HG02938 (cell line): ENCODE measurements around the gene PRKN.

Experiments used
- ATAC-seq: cut with Tn5 transposase; IDR thresholded peaks from one replicate; pipeline ENCODE4 v1.9.1; 2021; ENCODE audit warnings: mild to moderate bottlenecking, moderate library complexity; ENCODE audit not compliant: unreplicated experiment

The PRKN gene

DNA sequence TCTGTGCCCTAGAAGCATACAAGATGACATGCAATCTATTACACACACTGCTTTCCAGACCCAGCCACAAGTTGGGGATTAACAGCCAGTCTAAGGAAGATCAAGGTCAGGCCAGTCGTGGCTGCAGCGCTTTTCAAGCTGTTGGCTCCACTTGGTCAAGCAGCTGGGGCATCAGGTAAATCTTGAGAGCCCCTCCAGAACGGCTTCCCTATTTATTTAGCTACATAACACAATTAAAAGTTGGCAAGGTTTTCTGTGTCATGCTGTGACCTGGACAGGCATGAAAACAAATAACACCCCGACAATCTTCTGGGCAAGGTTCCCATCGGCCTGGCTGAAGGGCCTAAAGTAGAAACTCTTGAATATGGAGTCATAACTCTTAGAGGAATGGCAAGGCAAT lies 524.3 kb downstream of the PRKN start:
- no peak for ATAC-seq

- ATAC-seq = no peak
Observed at GRCh38 chr6:162200945-162201690, 526.4 kb downstream of the PRKN start.

GRCh38 chr6:162200041-162200440 lies 527.5 kb downstream of the PRKN start:
- ATAC-seq = no peak

DNA sequence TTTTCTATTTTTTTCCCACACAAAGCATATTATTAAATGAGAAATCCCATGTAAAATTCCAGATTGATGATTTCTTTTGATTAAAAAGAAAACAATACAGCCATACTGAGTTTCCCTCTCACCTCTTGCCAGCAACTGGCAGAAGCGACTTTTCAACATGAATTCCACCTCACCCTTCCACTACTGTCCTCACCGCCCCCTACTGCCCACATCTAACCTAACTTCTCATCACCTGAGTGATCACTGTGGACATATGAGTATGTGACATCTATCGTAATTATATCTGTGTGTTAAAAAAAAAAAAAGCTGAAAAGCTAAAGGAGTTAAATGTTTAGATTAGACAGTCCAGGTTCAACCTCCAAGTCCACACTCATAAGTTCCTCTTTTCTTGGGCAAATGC lies 528.6 kb downstream of the PRKN start:
- no peak for ATAC-seq

DNA sequence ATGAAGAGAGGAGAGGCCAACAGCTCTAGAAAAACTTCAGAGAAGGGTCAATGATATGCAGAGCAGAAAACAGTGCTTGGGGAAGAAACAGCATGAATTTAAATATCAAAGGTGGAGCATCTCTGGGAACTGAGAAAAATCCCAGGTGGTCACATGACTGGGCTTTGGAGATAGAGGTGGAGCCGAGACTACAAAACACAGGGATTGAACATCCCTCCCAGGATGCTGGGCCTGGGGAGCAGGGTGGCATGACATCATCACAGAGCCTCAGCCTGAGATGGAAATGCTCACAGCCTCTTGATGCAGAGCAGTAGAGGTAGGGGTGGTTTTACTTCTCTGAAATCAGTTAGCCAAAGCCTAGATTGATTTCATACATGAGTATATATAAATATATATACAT lies 529.5 kb downstream of the PRKN start:
- ATAC-seq = no peak

- ATAC-seq = no peak
Observed at GRCh38 chr6:162195441-162195840, 532.1 kb downstream of the PRKN start.

- no peak for ATAC-seq
Observed at GRCh38 chr6:162190981-162191380, 536.6 kb downstream of the PRKN start.

DNA sequence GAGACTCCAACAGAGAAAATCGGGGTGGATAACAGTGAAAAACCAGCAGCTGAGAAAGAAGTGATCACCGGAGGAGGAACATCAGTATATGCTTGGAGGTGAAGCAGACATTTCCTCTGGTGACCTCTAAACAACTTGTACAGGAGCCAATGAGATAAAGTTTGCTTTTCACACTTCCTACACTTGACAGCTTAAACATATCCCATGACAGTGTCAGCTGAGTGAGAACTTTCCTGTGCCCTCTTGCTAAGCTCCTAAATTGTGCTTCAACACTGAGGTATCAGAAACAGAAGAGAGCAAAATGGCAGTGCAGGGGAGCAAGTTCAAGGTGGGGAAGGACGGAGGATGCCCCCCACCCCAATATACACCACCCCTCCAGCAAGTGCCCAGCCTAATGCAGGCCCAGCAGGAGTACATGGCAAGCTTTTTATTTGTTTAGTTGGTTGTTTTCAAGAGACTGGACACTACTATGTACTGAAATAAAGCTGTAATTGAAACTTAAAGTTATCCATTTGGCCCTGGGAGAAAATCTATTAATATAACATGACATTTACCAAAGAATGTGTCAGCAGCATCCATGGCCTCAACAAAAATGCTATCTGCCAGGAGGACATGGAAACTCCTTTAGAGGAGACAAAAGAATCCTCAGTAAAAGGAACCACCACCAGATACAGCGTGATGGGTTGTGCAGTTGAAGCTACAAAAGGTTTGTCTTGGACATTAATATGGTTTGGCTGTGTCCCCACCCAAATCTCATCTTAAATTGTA lies 540.2 kb downstream of the PRKN start:
- ATAC-seq = no peak

DNA sequence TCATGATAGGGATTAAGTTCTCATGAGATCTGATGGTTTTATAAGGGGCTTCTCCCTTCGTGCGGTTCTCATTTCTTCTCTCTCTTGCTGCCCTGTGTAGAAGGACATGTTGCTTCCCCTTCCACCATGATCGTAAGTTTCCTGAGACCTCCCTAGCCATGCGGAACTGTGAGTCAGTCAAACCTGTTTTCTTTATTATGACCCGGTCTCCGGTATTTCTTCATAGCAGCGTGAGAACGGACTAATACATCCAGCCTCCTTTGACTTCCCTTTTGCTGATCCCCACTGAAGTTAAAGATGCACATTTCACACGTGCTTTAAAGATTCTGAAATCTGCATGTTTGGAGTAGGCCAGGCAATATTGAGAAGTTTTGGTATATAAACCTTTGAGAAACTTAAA lies 543.1 kb downstream of the PRKN start:
- no peak for ATAC-seq

DNA sequence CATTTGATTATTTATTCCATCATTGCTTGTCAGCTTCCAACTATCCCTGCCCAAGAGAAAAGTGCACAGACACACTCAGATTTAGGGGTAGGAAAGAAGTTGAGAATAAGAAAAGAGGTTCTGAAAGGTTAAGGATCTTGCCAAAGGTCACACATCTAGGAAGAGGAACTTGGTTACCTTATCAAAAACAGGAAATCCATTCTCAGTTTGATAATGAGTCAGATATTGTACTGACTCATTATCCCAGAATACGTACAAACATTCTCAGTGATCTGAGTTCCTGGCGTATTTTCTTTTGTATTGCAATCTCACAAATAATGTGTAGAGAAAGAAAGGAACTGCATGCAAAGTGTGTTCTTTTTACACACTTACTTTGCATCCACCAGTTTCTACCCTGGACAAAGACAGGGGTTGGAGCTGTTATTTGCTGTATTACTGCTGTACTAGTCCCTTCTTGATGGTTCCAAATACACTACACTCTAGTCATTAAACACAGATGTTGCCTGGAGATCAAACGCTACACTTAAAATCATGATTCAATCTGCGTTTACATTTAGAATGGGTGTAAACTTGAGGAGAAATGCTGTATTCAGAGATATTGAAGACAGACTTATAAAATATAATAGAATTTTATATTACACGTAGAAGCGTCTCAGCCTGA lies 545.7 kb downstream of the PRKN start:
- ATAC-seq = no peak

GRCh38 chr6:162181111-162181510 lies 546.5 kb downstream of the PRKN start:
- no peak for ATAC-seq

DNA sequence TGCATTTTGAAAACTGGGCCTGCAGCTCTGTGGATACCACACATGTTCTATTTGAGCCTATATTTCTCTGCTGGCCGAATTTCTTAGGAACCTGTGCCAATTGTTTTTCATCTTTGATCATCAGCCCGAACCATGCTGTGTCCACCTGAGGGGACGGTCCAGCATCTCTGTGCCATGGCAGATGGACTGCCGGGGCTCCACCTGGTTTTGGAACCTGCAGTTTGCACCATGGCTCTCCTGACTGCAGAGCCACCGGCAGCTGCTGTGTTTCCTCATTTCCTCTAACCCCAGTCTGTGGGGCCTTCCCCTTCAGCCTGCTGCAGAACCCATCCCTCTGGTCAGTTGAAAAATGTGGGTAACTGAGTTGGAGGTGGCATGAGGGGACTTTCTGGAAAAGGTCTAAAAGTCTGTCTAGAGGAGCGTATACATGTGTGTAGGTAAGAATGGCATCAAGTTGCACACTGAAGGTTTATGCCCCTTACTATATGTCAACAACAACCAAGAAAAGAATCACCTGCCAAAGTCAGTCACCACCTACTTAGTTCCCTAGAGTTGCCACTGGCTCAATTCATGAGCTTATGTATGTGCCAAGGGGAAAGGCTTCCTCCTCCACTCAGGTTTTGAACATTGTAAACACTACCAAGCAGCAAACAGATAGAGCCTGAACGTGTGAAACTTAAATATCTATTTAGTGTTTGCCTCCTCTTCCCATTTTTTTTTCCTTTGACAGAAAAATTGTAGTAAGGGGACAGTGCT lies 548.2 kb downstream of the PRKN start:
- ATAC-seq = no peak

- no peak for ATAC-seq
Observed at GRCh38 chr6:162178666-162179065, 548.9 kb downstream of the PRKN start.

- ATAC-seq = no peak
Observed at GRCh38 chr6:162178266-162178665, 549.3 kb downstream of the PRKN start.

DNA sequence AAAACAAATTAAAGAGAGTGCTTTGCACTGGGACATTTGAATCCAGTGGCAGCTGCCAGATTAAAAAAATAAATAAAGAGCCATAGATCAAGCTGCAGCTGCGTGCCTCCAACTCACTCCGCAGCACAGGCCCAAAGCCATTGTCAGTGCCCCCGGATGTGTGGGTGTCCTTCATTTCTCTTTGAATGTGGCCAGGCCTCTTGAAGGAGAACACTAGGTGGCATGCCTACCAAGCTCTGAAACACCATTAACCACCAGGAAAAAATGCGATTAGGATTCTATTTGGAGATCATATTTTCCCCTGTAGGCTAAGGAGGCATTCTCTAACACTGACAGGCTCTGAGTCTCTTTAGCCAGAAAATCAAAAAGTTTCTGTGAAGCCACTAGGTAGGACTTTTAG lies 549.8 kb downstream of the PRKN start:
- no peak for ATAC-seq

- no peak for ATAC-seq
Observed at GRCh38 chr6:162173466-162173865, 554.1 kb downstream of the PRKN start.

GRCh38 chr6:162165479-162165878 lies 562.1 kb downstream of the PRKN start:
- ATAC-seq = no peak

GRCh38 chr6:162157167-162157870 lies 570.2 kb downstream of the PRKN start:
- no peak for ATAC-seq

GRCh38 chr6:162156146-162156545 lies 571.4 kb downstream of the PRKN start:
- ATAC-seq = no peak

DNA sequence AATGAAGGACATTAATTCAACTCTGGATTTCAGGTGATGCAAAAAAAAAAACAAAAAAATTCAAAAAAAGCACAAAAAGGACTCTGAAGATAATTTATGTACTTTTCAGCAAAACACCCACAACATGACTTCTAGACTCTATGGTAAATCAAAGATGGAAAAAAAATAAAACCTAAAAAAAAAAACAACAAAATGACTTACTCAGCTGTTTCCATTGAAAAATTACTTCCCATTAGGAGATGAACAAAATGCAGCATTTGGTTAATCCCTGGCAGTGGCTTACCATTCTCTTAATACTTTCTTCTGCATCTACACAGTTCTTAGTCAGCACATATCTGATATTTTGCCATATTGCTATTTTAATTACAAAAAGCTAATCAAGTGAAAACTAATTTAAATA lies 572.6 kb downstream of the PRKN start:
- no peak for ATAC-seq

DNA sequence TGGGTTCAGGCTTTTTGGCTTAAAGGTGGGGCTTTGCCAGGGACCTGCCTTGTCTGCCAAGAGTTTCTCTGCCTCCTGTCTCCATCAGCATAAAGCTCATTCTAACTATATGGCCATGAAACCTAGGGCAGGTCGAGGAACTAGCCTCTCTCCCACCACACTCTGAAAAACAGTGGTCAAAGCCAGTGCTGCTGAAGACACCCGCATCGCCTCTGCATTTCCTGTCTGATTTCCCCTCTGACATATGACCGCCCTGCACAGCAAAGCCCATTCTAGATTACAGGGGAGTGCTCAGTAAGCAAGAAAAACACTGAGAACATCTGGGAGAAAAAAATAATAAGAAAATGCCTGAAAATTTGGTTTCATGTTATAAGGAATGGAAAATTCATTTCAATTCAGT lies 573.6 kb downstream of the PRKN start:
- ATAC-seq = no peak
